ENCODE results near the gene EHF. TPM values are rescaled to one million over a fixed set of nuclear protein-coding genes. Genes with fewer than 3 reads are reported as not detected.

Gene EHF
- total RNA-seq, 1 experiment from 2014 or later: 0.51 TPM

DNA sequence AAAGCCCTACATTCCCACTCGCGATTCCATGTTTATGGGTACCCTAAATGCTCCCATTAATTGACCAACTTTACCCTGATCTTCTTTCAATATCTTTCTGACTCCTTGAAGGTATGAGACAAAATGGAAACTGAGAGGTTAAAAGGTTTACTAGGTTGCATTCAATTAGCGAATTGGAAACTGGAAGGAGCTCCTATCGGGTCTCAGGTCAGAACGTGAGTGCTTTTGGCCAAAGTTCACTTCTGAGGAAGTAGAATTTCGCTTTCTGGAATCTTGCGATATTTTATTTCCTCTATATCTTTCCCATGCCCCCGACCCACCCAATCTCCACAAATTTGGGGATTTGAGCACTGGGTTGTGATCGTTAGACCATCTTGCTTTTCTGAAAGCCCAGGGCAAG, 2.6 kb downstream of the EHF start:
- H3K27ac ChIP-seq (ENCODE audit: low read length): no peak overlapping the region
- ATAC-seq: no peak
- BruUV-seq (replicated peaks): no TSS peak
- H3K36me3 ChIP-seq (ENCODE audit: control insufficient read depth, insufficient read depth, low read length): no peaks in the 10 kb centered on the region
- no peak for DNase-seq (ENCODE audit: low read depth, low spot score)
- POLR2A ChIA-PET: no interaction called here
- no peaks in the 10 kb centered on the region for H3K27me3 ChIP-seq (ENCODE audit: control insufficient read depth, insufficient read depth, low read length)
- CTCF ChIA-PET: no interaction called here
- in situ Hi-C loops (cut with HindIII; ENCODE audit: low pct_unique_long_range_greater_than_20kb, low sequenced_read_pairs) (no loop called here), intact Hi-C loops (cut with micrococcal nuclease; ENCODE audit: unreplicated experiment) (no loop called here)
- TF ChIP-seq POLR2AphosphoS5 (IDR thresholded peaks at IDR 0.05; ENCODE audit: low read depth, low read length) (no peak), TCF7L2 (IDR thresholded peaks at IDR 0.05; ENCODE audit: low read depth, low read length) (no peak), SIN3A (IDR thresholded peaks at IDR 0.05; ENCODE audit: borderline replicate concordance, insufficient read depth, low read depth, low read length) (no peak), REST (IDR thresholded peaks at IDR 0.05; ENCODE audit: insufficient read depth in 1 of 2, low read depth in 2 of 2, low read length in 1 of 2) (no peak), CTCF (IDR thresholded peaks at IDR 0.05) (no peak)
- H3K9me3 ChIP-seq (ENCODE audit: control insufficient read depth, insufficient read depth, low read depth, low read length): no peaks in the 10 kb centered on the region
- no peaks in the 10 kb centered on the region; the same call in 1 of the 2 replicates for H3K4me1 ChIP-seq (ENCODE audit: control insufficient read depth, insufficient read depth, low read length)
- no peak overlapping the region for H3K4me3 ChIP-seq (ENCODE audit: low read depth in 2 of 2, low read length in 2 of 2)

GRCh38 chr11:34624069-34624468, 3.2 kb downstream of the EHF start:
- intact Hi-C loops (cut with micrococcal nuclease; ENCODE audit: unreplicated experiment) (no loop called here), in situ Hi-C loops (cut with HindIII; ENCODE audit: low pct_unique_long_range_greater_than_20kb, low sequenced_read_pairs) (no loop called here)
- Histone ChIP-seq H3K27ac (ENCODE audit: low read length) (no peak overlapping the region), H3K27me3 (ENCODE audit: control insufficient read depth, insufficient read depth, low read length) (no peaks in the 10 kb centered on the region), H3K4me1 (ENCODE audit: control insufficient read depth, insufficient read depth, low read length) (no peaks in the 10 kb centered on the region; the same call in 1 of the 2 replicates), H3K4me3 (ENCODE audit: low read depth in 2 of 2, low read length in 2 of 2) (no peak overlapping the region), H3K36me3 (ENCODE audit: control insufficient read depth, insufficient read depth, low read length) (no peaks in the 10 kb centered on the region), H3K9me3 (ENCODE audit: control insufficient read depth, insufficient read depth, low read depth, low read length) (no peaks in the 10 kb centered on the region)
- ChIA-PET POLR2A (interaction anchor here (0.7 kb wide), 1 partner anchor 32 kb away, joined by 3 read pairs; no protein-coding TSS in a partner anchor), CTCF (no interaction called here)
- ATAC-seq (no peak), DNase-seq (ENCODE audit: low read depth, low spot score) (no peak)
- BruUV-seq (replicated peaks): no TSS peak
- no peak for TF ChIP-seq SIN3A (IDR thresholded peaks at IDR 0.05; ENCODE audit: borderline replicate concordance, insufficient read depth, low read depth, low read length)
- no peak for TF ChIP-seq REST (IDR thresholded peaks at IDR 0.05; ENCODE audit: insufficient read depth in 1 of 2, low read depth in 2 of 2, low read length in 1 of 2)
- no peak for TF ChIP-seq CTCF (IDR thresholded peaks at IDR 0.05)
- TF ChIP-seq POLR2AphosphoS5 (IDR thresholded peaks at IDR 0.05; ENCODE audit: low read depth, low read length): no peak
- TF ChIP-seq TCF7L2 (IDR thresholded peaks at IDR 0.05; ENCODE audit: low read depth, low read length): no peak
